ENCODE measurements around the gene TMEM175. TPM values are rescaled to one million over a fixed set of nuclear protein-coding genes. Genes with fewer than 3 reads are reported as not detected.

TMEM175 gene
- total and polyA plus RNA-seq, 2 of the 13 experiments (the other 11 are each of a cell fraction or from before 2014, with no cell fraction given): 5.1 to 9.9 TPM

DNA sequence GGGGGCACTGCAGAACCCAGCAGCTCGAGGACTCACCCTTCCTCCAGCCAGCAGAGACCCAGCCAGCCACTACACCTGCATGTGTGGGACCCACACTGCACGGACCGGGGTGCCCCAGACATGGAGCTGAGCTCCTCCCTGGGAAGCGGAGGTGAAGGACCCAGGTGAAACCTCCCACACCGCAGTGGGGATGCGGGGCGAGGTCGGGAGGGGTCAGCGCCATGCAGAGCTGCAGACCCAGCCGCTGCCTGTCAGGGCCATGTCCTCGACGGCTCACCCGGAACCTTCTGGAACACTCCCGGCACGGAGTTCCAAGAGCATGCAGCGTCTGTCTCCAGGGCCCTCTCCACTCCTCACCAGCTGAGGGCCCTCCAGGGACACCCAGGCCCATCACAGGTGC lies 42.7 kb upstream of the TMEM175 start (continued):
- TF ChIP-seq ZNF160 (CRISPR knock-in tag; IDR thresholded peaks at IDR 0.05): no peak

DNA sequence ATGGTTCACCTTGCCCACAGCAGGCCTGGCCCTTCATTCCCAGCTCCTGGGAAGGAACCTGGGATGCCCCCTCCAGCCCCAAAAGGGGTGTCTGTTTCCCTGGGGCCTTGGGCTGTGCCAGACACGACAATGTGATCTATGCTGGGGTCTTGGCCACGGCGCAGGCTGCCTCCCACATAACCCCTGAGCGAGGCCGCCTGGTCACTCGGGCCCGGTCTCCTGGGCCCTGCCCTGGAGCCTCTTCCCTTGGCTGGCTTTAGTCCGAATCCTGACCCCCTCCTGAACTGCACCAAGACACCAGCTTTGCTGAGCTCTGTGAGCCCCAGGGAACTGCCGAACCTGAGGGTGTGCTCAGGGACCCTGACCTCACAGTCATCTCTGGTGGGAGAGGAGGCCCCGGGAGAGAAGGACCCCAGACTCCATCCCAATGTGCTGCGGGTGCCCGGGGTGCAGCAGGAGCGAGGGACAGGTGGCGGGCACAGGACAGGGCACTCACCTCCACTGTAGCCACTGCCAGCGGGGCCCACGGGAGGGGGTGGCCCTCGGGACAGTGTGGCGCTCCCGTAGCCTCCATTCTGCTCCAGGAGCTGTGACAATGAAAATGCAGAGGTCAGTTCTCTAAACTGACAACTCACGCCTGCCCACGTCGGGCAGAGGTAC lies 42.1 kb upstream of the TMEM175 start:
- H2AFZ ChIP-seq (ENCODE audit: low read length): no peak overlapping the region
- ATAC-seq (no peak), DNase-seq (ENCODE audit: low spot score) (no peak), FAIRE-seq (no peak)
- intact Hi-C loops (cut with micrococcal nuclease; ENCODE audit: unreplicated experiment) (loop anchor here (5.0 kb wide), 1 partner anchor 78 kb away; no protein-coding TSS in a partner anchor), in situ Hi-C loops (cut with HindIII; ENCODE audit: extremely low pct_ligation_motif_present, low pct_unique_long_range_greater_than_20kb) (no loop called here)
- no peaks in the 10 kb centered on the region for H4K20me1 ChIP-seq (ENCODE audit: insufficient read depth, low read length)
- WGBS (ENCODE audit: low lambda C conversion rate): 96% methylated on average over 11 of the region's 22 CpGs
- POLR2A ChIA-PET: no interaction called here
- H3K36me3 ChIP-seq (replicated peaks in 1 of 2; ENCODE audit: control insufficient read depth in 1 of 2, insufficient read depth in 2 of 2, low read length in 2 of 2): peaks cover 7 to 24% of the 10 kb centered on the region in 2 experiments; a peak in 4 of 5 replicates
- no peak overlapping the region for H3K9ac ChIP-seq (ENCODE audit: insufficient read depth, low read depth, low read length)
- no peaks in the 10 kb centered on the region for H3K9me3 ChIP-seq (ENCODE audit: low read length)
- CTCF ChIA-PET (ENCODE audit: low intra/inter-chr PET ratio, low total read pairs): no interaction called here
- no peaks in the 10 kb centered on the region for H3K27me3 ChIP-seq (ENCODE audit: control insufficient read depth in 1 of 2, insufficient read depth in 2 of 2, low read length in 2 of 2)
- no peak for TF ChIP-seq NFIB (CRISPR knock-in tag; IDR thresholded peaks at IDR 0.05; ENCODE audit: borderline replicate concordance)
- TF ChIP-seq ZNF274 (CRISPR knock-in tag; IDR thresholded peaks at IDR 0.05): no peak
- TF ChIP-seq HNRNPK (IDR thresholded peaks at IDR 0.05; ENCODE audit: low read depth, low read length, poor library complexity, severe bottlenecking): no peak
- no peak for TF ChIP-seq KMT2B (CRISPR knock-in tag; IDR thresholded peaks at IDR 0.05)
- TF ChIP-seq MBD4 (IDR thresholded peaks at IDR 0.05; ENCODE audit: borderline replicate concordance, low read length): no peak
- no peak for TF ChIP-seq SRSF4 (IDR thresholded peaks at IDR 0.05; ENCODE audit: low read depth, low read length, poor library complexity, severe bottlenecking)
- TF ChIP-seq HMG20B (CRISPR knock-in tag; conservative IDR thresholded peaks at IDR 0.05): no peak
- H3K4me3 ChIP-seq (replicated peaks in 1 of 3; ENCODE audit: insufficient read depth in 1 of 3, low read depth in 2 of 3, low read length in 3 of 3): no peak overlapping the region
- BruUV-seq (replicated peaks): no TSS peak
- H3K79me2 ChIP-seq (ENCODE audit: insufficient read depth, low read length): no peaks in the 10 kb centered on the region
- no peak overlapping the region for H3K27ac ChIP-seq (ENCODE audit: extremely low read length, insufficient read depth, low read length)
- no peaks in the 10 kb centered on the region for H3K4me1 ChIP-seq (ENCODE audit: insufficient read depth, low read length)
- no peak overlapping the region for H3K4me2 ChIP-seq (ENCODE audit: low read depth, low read length)

Measured in HepG2 (cell line).